Stimulated activated CD4-positive, alpha-beta T cell treated with anti-CD3 and anti-CD28 coated beads, Interleukin-2, amount 100 ng/mL, for 48 hours (primary cell): ENCODE measurements around the gene RNF34.

Source experiments
- DNase-seq, 2 donors: peaks; one replicate each; pipeline ENCODE4 v3.0.0-alpha.2; 2020

RNF34 gene

DNA sequence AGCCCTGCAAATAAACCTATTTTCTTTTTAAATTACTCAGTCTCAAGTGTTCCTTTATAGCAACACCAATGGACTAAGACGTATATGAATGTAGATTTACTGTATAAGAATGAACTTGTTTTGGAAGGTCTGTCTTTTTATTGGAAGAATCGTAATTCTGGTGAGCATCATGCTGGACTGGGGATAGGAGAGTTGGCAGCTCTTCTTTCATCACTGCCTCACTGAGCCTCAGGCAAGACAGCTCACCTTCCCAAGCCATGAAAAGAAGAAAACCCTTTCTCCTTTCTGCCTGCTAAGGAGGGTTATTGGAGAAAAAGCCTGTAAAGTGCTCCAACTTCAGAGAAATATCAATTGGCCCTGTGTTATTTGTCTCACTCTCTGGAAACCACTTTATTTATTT is 9.1 kb upstream of the RNF34 start:
- no peak for DNase-seq

GRCh38 chr12:121391619-121392324 is 8.1 kb upstream of the RNF34 start:
- peak; percentile 20 to 25 for DNase-seq

- no peak for DNase-seq
These were observed 7.6 kb upstream of the RNF34 start for GRCh38 chr12:121392325-121392716.

- no peak for DNase-seq
These were observed 2.4 kb upstream of the RNF34 start for GRCh38 chr12:121397521-121397920.

DNA sequence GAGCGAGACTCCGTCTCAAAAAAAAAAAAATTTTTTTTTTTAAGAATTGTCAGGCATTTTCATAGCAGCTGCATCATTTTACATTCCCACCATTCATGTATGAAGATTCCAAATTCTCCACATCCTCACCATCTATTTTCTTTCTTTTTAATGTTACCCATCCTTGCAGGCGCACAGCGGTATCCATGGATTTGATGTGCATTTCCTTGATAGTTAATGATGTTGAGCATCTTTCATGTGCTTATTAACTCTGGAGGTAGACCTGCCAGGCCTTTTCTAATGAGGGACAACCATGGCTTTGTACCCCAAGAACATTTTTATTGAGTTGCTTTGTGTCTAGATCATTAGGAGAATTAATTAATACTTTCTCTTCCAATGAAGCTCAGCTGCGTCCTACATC is 1.6 kb upstream of the RNF34 start:
- DNase-seq = no peak

- DNase-seq = peak; percentile 55 to 56
These were observed 618 bp downstream of the RNF34 start for GRCh38 chr12:121400332-121401139.

DNA sequence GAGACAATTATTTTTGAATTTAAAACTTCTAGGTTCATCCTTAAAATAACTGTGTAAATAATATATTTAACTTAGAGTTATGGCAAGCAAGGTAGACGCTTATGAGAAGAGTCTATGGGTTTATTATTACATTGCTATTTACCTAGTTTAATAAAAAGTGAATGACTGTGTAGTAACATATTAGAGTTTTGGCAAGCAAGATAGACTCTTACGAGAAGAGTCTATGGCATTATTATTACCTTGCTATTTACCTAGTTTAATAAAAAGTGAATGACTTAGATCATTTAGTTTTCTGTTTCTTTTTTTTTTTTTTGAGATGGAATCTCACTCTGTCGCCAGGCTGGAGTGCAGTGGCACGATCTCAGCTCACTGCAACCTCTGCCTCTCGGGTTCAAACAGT is 3.8 kb downstream of the RNF34 start:
- no peak for DNase-seq

- no peak for DNase-seq
These were observed 4.8 kb downstream of the RNF34 start for GRCh38 chr12:121404734-121405133.

DNA sequence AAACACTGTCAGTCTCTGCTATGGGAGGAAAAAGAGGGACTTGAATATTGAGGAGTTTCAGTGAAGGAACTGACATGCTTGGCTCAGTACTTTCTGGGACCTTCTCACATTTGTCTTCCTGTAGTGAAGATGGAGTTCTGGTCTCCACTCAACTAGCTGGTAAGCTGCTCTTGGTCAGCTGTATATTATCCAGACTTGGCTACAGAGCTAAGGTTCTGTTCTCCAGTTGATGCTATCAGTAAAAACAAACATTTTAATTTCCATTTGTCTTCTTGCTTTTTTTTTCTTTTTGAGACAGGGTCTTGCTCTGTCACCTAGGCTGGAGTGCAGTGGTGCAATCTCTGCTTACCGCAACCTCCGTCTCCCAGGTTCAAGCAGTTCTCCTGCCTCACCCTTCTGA is 5.3 kb downstream of the RNF34 start:
- no peak for DNase-seq

DNA sequence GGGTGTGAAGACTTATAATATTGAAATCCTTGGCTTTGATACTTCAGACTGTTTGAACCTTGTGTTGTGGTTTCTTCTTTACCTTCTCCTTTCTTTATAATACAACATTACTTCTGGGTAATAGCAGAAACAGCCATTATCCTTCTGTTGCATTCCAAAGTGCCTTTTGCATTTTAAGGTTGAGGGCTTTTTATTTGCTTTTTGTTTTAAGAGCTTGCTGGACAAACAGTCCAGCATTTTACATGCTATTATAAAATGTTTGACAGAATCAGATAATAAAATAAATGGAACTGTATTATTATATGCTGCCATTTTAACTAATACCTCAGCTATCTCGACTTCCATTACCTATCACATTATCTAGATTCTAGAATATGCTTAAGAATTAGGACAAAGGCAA is 14.0 kb downstream of the RNF34 start:
- DNase-seq = no peak

DNA sequence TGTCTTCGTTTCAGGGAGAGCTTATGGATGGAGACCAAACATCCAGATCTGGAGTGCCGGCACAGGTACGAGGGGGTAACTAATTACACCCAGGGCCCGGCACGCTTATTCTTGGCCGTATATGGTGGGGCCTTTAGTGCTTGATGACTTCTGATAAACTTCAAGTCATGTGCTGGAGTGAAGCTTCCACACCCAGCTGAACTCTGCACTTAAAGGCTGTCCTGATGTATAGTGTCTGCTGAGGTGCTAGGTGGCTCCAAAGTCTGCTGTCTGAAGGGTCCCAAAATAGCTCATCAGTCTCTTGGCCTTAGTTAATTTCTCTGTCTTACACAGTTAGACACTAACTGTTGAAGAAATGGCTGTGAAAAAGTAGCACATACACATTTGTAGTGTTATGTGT is 17.9 kb downstream of the RNF34 start:
- DNase-seq = no peak

GRCh38 chr12:121420109-121420508 is 20.2 kb downstream of the RNF34 start:
- DNase-seq = no peak

- DNase-seq = no peak
These were observed 23.3 kb downstream of the RNF34 start for GRCh38 chr12:121423253-121423652.

- DNase-seq = no peak
These were observed 24.0 kb downstream of the RNF34 start for GRCh38 chr12:121423682-121424623.

- DNase-seq = no peak
These were observed 24.7 kb downstream of the RNF34 start for GRCh38 chr12:121424624-121424975.

- DNase-seq = no peak
These were observed 27.7 kb downstream of the RNF34 start for GRCh38 chr12:121427556-121428050.

GRCh38 chr12:121428883-121429282 is 29.0 kb downstream of the RNF34 start:
- DNase-seq = no peak

DNA sequence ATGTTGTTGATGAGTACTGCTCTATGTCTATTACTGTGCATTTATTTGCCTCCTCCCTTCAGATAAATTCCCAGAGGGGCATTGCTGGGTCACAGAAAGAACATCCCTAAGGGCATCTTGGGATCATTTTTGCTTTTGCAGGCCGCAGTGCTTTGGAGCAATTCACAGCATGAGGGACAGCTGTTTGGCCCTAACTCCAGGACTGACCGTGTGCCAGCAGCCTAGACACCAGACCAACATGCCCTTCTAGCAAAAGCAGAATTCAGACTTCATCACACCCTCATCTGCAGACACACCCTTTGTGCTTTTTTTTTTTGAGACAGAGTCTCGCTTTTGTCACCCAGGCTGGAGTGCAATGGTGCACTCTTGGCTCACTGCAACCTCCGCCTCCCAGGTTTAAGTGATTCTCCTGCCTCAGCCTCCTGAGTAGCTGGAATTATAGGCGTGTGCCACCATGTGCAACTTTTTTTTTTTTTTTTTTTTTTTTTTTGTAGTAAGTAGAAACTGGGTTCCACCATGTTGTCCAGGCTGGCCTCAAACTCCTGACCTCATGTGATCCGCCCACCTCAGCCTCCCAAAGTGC is 31.0 kb downstream of the RNF34 start:
- no peak for DNase-seq

GRCh38 chr12:121432740-121433480 is 33.0 kb downstream of the RNF34 start:
- DNase-seq = no peak

DNA sequence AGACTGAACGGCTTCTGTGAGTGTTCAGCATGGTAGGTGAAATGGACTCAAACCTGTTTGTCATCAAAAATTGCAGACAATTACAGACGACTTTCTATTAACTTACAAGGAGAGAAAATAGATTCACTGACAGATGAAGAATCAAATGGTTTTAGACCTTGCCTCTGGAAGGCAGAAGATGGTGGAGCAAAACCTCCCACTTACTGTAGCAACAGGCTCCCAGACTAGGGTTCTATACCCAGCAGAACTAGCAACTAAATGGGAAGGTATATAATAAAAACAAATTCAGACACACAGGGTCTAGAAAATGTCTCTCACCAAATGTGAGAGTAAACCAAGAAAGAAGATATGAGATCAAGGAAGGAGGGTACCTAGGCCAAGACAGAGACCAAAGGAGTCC is 36.8 kb downstream of the RNF34 start:
- DNase-seq = no peak

GRCh38 chr12:121438905-121439304 is 39.0 kb downstream of the RNF34 start:
- DNase-seq = no peak

DNA sequence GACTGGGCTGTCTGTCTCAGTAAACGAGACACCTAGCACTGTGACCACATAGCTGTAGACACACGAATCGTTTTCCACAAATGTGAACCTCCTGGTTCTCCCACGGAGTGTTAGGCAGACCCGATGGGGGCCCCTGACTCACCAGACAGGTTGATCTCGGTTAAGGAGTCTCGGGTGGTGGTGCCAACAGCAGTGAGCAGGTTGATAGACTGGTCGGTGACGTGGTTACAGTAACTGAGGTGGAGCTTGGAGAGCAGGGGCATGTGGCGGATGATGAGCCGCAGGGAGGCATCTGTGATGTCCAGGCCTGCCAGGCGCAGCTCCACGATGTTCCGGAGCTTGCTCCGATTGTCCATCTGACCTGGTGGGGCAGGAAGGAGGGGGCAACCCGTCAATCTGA is 39.8 kb downstream of the RNF34 start:
- DNase-seq = no peak
